ENCODE data around the gene FZD4.

DNA sequence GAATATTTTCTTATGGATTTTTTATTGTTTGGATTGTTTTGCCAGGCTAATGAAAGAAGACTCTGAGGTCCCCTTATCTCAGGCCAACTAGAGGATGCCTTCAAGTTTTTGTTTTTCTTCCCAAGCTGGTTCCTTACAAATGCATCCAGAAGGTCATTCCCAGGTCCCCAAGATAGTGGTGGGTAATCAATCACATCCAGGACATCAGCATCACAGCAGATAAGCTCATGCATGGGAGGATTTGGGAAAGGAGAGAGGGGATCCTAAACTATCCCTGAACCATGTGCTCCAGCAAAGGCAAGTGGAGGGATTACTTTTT, 20.7 kb downstream of the FZD4 start:
- no peak for TF ChIP-seq ZNF114 (tag by site-specific recombination; IDR thresholded peaks at IDR 0.05)
- TF ChIP-seq, protein P1, sequence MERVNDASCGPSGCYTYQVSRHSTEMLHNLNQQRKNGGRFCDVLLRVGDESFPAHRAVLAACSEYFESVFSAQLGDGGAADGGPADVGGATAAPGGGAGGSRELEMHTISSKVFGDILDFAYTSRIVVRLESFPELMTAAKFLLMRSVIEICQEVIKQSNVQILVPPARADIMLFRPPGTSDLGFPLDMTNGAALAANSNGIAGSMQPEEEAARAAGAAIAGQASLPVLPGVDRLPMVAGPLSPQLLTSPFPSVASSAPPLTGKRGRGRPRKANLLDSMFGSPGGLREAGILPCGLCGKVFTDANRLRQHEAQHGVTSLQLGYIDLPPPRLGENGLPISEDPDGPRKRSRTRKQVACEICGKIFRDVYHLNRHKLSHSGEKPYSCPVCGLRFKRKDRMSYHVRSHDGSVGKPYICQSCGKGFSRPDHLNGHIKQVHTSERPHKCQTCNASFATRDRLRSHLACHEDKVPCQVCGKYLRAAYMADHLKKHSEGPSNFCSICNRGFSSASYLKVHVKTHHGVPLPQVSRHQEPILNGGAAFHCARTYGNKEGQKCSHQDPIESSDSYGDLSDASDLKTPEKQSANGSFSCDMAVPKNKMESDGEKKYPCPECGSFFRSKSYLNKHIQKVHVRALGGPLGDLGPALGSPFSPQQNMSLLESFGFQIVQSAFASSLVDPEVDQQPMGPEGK (tag by site-specific recombination; IDR thresholded peaks at IDR 0.05): no peak

All from HEK293 (cell line).